HEK293 (cell line): ENCODE data around the gene TSHZ3.

Source experiments
- CTCF ChIA-PET: fragments of 350-600 bp; formaldehyde crosslinking; extraction: SDS; loops from one replicate; lab custom pipeline; 2021; ENCODE audit warnings: antibody characterized with exemption; lab: Yijun Ruan, JAX
- POLR2A ChIA-PET: fragments of 300-600 bp; formaldehyde crosslinking; extraction: SDS; loops from one replicate; lab custom pipeline; 2020; ENCODE audit warnings: antibody characterized with exemption, inconsistent platforms; lab: Yijun Ruan, JAX
- H3K27ac ChIP-seq: fragments of 200-500 bp; sonication (Bioruptor generic); 2 replicates; pipeline ENCODE4 v1.5.1; 2014; ENCODE audit warnings: low read depth, low read length, control low read depth, inconsistent platforms; ENCODE audit errors: extremely low read depth
- H3K36me3 ChIP-seq, 2 experiments: fragments of 200-500 bp in 1 of 2; sonication (Bioruptor generic) in 1 of 2; 1 replicate in 1 of 2; 2 replicates in 1 of 2; pipeline ENCODE4 v1.5.1; 2014 to 2017; ENCODE audit warnings: inconsistent platforms in 2 of 2, low read length in 2 of 2; ENCODE audit not compliant: control insufficient read depth in 2 of 2, insufficient read depth in 1 of 2
- H3K4me1 ChIP-seq: fragments of 200-500 bp; sonication (Bioruptor generic); 2 replicates; pipeline ENCODE4 v1.5.1; 2014; ENCODE audit warnings: mild to moderate bottlenecking, low read length, inconsistent platforms; ENCODE audit not compliant: control insufficient read depth, insufficient read depth
- H3K4me3 ChIP-seq: 2 replicates; pipeline ENCODE4 v1.5.1; 2011; ENCODE audit warnings: low read depth, mild to moderate bottlenecking, control low read depth, low read length, moderate library complexity
- H3K9me3 ChIP-seq: fragments of 200-500 bp; sonication (Bioruptor generic); 2 replicates; pipeline ENCODE4 v1.5.1; 2014; ENCODE audit warnings: low read depth, low read length, inconsistent platforms; ENCODE audit not compliant: control insufficient read depth, insufficient read depth
- ATF2 ChIP-seq: fragments of 450-650 bp; formaldehyde crosslinking; IDR thresholded peaks from 2 replicates; pipeline ENCODE4 v1.5.1; 2016; ENCODE audit warnings: missing biosample characterization, missing genetic modification characterization, low read depth
- GLI4 ChIP-seq: fragments of 450-650 bp; formaldehyde crosslinking; IDR thresholded peaks from 2 replicates; pipeline ENCODE4 v1.5.1; 2016; ENCODE audit warnings: missing biosample characterization, missing genetic modification characterization
- INSM2 ChIP-seq: fragments of 450-650 bp; formaldehyde crosslinking; IDR thresholded peaks from 2 replicates; pipeline ENCODE4 v1.5.1; 2016; ENCODE audit warnings: missing biosample characterization, missing genetic modification characterization
- MYNN ChIP-seq: fragments of 450-650 bp; formaldehyde crosslinking; IDR thresholded peaks from 2 replicates; pipeline ENCODE4 v1.5.1; 2016; ENCODE audit warnings: missing biosample characterization, missing genetic modification characterization, borderline replicate concordance
- PATZ1 ChIP-seq: fragments of 450-650 bp; formaldehyde crosslinking; IDR thresholded peaks from 2 replicates; pipeline ENCODE4 v1.5.1; 2016; ENCODE audit warnings: missing biosample characterization, missing genetic modification characterization
- PRDM4 ChIP-seq: fragments of 450-650 bp; formaldehyde crosslinking; IDR thresholded peaks from 2 replicates; pipeline ENCODE4 v1.5.1; 2017; ENCODE audit warnings: missing biosample characterization, missing genetic modification characterization
- SP2 ChIP-seq: fragments of 450-650 bp; formaldehyde crosslinking; IDR thresholded peaks from 2 replicates; pipeline ENCODE4 v1.5.1; 2016; ENCODE audit warnings: missing biosample characterization, missing genetic modification characterization
- ZBTB11 ChIP-seq: fragments of 450-650 bp; formaldehyde crosslinking; conservative IDR thresholded peaks from 2 replicates; pipeline ENCODE4 v1.5.1; 2016; ENCODE audit warnings: low read depth, missing biosample characterization, missing genetic modification characterization
- ZFHX2 ChIP-seq: fragments of 450-650 bp; formaldehyde crosslinking; conservative IDR thresholded peaks from 2 replicates; pipeline ENCODE4 v1.5.1; 2016; ENCODE audit warnings: missing biosample characterization, missing genetic modification characterization
- ZIC2 ChIP-seq: fragments of 450-650 bp; formaldehyde crosslinking; IDR thresholded peaks from 2 replicates; pipeline ENCODE4 v1.5.1; 2016; ENCODE audit warnings: missing biosample characterization, missing genetic modification characterization
- ZNF114 ChIP-seq: fragments of 450-650 bp; formaldehyde crosslinking; IDR thresholded peaks from 2 replicates; pipeline ENCODE4 v1.5.0; 2017; ENCODE audit warnings: missing biosample characterization, missing genetic modification characterization
- ZNF132 ChIP-seq: fragments of 450-650 bp; formaldehyde crosslinking; IDR thresholded peaks from 2 replicates; pipeline ENCODE4 v1.5.1; 2017; ENCODE audit warnings: missing biosample characterization, missing genetic modification characterization, borderline replicate concordance
- ZNF24 ChIP-seq: fragments of 450-650 bp; formaldehyde crosslinking; IDR thresholded peaks from 2 replicates; pipeline ENCODE4 v1.5.1; 2016; ENCODE audit warnings: missing biosample characterization, missing genetic modification characterization
- ZNF266 ChIP-seq: fragments of 450-650 bp; formaldehyde crosslinking; IDR thresholded peaks from 2 replicates; pipeline ENCODE4 v1.5.1; 2016; ENCODE audit warnings: missing biosample characterization, missing genetic modification characterization, low read depth
- ZNF311 ChIP-seq: fragments of 450-650 bp; formaldehyde crosslinking; IDR thresholded peaks from 2 replicates; pipeline ENCODE4 v1.5.1; 2017; ENCODE audit warnings: missing biosample characterization, missing genetic modification characterization, borderline replicate concordance
- ZNF404 ChIP-seq: fragments of 450-650 bp; formaldehyde crosslinking; IDR thresholded peaks from 2 replicates; pipeline ENCODE4 v1.5.1; 2017; ENCODE audit warnings: missing biosample characterization, missing genetic modification characterization
- ZNF518A ChIP-seq: fragments of 450-650 bp; formaldehyde crosslinking; conservative IDR thresholded peaks from 2 replicates; pipeline ENCODE4 v1.5.1; 2016; ENCODE audit warnings: low read depth, missing biosample characterization, missing genetic modification characterization
- ZNF521 ChIP-seq: fragments of 450-650 bp; formaldehyde crosslinking; IDR thresholded peaks from 2 replicates; pipeline ENCODE4 v1.5.1; 2017; ENCODE audit warnings: missing biosample characterization, mild to moderate bottlenecking, missing genetic modification characterization
- ZNF548 ChIP-seq: fragments of 450-650 bp; formaldehyde crosslinking; IDR thresholded peaks from 2 replicates; pipeline ENCODE4 v1.5.1; 2016; ENCODE audit warnings: missing biosample characterization, missing genetic modification characterization
- ZNF585B ChIP-seq: fragments of 450-650 bp; formaldehyde crosslinking; IDR thresholded peaks from 2 replicates; pipeline ENCODE4 v1.5.1; 2016; ENCODE audit warnings: missing biosample characterization, missing genetic modification characterization
- ZNF670 ChIP-seq: fragments of 450-650 bp; formaldehyde crosslinking; IDR thresholded peaks from 2 replicates; pipeline ENCODE4 v1.5.1; 2016; ENCODE audit warnings: missing biosample characterization, missing genetic modification characterization, low read depth

TSHZ3 gene

GRCh38 chr19:31263328-31263727, 85.9 kb downstream of the TSHZ3 start:
- ChIA-PET POLR2A (interaction anchor here (0.6 kb wide), 1 partner anchor 9 kb away, joined by 4 read pairs; no protein-coding TSS in a partner anchor), CTCF (interaction anchor here (1.0 to 2.4 kb wide), 2 partner anchors 55 to 75 kb away, joined by 3 to 6 read pairs; no protein-coding TSS in a partner anchor)
- H3K27ac ChIP-seq = no peak overlapping the region
- H3K9me3 ChIP-seq = 0 out of 2 replicates have a peak, but pooled peaks cover 2% of the 10 kb centered on the region
- peaks cover 23% of the 10 kb centered on the region for H3K4me1 ChIP-seq
- H3K4me3 ChIP-seq = no peak overlapping the region
- H3K36me3 ChIP-seq = no peaks in the 10 kb centered on the region
- TF ChIP-seq ZNF311 (tag by site-specific recombination) = no peak
- peak; percentile 26 for TF ChIP-seq SP2 (tag by site-specific recombination)
- no peak for TF ChIP-seq ZNF114 (tag by site-specific recombination)
- TF ChIP-seq PRDM4 (tag by site-specific recombination) = no peak
- TF ChIP-seq ZNF548 (tag by site-specific recombination) = no peak
- peak; percentile 56; the same call in 1 of the 2 replicates for TF ChIP-seq ZBTB11 (tag by site-specific recombination)
- no peak for TF ChIP-seq GLI4
- TF ChIP-seq ZNF585B (tag by site-specific recombination) = no peak
- TF ChIP-seq ZNF266 (tag by site-specific recombination) = peak; percentile 28; the same call in 1 of the 2 replicates
- no peak for TF ChIP-seq MYNN (tag by site-specific recombination)
- TF ChIP-seq ATF2 = peak; percentile 51; the same call in 1 of the 2 replicates
- TF ChIP-seq INSM2 (tag by site-specific recombination) = no peak
- TF ChIP-seq ZNF24 (tag by site-specific recombination) = no peak
- TF ChIP-seq ZFHX2 (tag by site-specific recombination) = 0 out of 2 replicates have a peak, but pooled peaks have one; percentile 12
- TF ChIP-seq ZNF518A (tag by site-specific recombination) = 0 out of 2 replicates have a peak, but pooled peaks have one; percentile 15
- TF ChIP-seq ZNF521 = no peak
- no peak for TF ChIP-seq ZNF404
- TF ChIP-seq PATZ1 (tag by site-specific recombination) = peak; percentile 41; the same call in 1 of the 2 replicates
- TF ChIP-seq ZNF670 = no peak
- no peak for TF ChIP-seq ZNF132 (tag by site-specific recombination)
- TF ChIP-seq ZIC2 (tag by site-specific recombination) = peak; percentile 48; the same call in 1 of the 2 replicates
